Measurements from ENCODE around the gene PPFIBP1.
A peak's percentile ranks its signal among the peaks of the same experiment; 100 is the strongest.
"Not testable (repeated sequence)": the region's sequence is repeated elsewhere in the genome, so short reads cannot be mapped to it uniquely, and the experiment has no call there.

Gene PPFIBP1

DNA sequence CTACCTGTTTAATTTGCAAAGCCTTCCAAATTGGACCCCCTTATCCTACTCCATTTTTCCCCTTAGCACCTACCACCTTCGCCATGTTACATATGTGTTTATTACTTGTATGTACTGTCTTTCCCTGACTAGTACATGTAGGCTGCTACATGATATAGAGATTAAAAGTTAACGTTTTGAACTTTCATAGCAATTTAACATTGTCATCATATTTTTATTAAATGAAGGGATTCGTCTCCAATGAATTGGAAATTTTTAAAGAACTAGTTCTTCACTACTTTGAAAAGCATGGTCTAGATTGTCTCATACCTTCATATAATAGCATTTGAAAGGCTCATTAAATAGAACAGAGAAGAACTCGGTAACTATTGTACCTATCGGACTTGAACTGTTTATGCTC lies 107.4 kb downstream of the PPFIBP1 start:
- DNase-seq, result no peak

DNA sequence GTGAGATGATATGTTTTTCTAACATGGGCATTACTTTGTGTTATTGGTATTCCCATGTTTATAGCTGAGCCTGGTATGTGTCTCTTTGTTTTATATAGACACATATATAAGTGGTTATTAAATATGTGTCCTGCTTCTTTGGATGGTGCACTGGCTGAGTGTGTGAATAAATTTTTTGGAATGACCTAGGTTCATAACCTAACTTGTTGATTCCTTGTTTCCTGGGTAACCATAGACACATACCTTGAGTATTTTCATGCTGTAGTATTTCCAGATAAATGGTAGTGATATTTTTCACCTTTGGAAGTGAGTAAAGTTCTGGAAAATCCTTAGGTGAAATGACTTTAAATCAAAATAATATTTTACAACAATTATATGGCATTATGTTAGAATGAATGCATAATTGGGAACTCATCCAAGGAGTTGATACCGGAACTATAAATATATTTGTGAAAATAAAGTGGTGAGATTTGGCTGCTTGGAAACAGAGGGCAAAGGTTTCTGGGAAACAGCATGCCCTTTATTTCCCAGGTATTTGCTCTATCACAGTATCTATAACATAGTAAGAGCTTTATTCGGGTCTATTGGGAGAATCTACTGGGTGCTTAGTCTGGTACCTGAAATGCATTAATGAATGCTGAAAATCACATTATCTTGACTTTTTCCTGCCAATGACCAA lies 107.9 kb downstream of the PPFIBP1 start:
- no peak for DNase-seq

DNA sequence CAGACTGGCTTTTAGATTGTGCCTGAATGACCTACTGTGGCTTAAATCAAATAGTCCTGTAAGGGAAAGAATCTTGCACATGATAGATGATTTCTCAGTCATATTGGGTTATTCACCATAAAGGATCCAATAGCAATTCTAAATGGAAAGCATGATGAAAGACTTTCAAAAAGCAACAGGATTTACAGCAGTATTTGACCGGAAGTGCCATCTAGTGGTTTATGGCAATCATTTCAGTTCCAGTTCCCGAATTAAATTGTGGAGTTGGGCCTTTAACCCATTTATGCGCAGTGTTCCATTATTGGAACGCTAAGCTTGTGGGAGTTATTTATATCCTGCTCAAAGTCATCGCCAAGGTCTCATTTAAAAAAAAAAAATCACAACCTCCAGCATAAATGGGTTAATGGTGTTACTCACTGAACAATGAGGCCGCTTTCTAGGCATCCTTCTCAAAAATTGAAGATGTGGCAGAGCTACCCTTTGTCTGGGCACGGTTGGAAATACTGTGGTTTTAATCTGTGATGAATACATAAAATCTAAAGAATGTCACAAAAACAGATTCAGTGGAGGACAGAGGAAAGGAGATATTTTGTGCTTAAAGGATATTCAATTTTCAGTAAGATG lies 111.5 kb downstream of the PPFIBP1 start:
- DNase-seq, result no peak

DNA sequence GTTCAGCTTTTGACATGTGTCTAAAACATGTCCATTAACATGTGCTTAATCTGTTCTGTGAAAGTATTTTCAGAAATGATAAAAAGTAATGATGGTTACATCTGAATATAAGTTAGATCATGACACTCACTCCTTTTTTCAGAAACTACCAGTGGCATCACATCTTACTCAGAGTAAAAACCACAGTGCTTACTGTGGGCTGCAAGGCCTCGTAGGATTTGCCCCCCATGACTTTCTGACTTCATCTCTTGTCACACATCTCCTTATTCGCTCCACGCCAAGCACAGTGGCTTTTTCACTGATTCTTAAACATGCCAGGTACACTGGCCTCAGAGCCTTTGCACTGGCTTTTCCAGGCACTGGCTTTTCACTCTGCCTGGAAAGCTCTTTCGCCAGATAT lies 112.6 kb downstream of the PPFIBP1 start:
- not testable (repeated sequence) for DNase-seq

- DNase-seq, result no peak
Measured at GRCh38 chr12:27637524-27637923, 113.5 kb downstream of the PPFIBP1 start.

- no peak for DNase-seq
Measured at GRCh38 chr12:27639265-27639664, 115.3 kb downstream of the PPFIBP1 start.

- DNase-seq, result not testable (repeated sequence)
Measured at GRCh38 chr12:27640566-27641200, 116.7 kb downstream of the PPFIBP1 start.

DNA sequence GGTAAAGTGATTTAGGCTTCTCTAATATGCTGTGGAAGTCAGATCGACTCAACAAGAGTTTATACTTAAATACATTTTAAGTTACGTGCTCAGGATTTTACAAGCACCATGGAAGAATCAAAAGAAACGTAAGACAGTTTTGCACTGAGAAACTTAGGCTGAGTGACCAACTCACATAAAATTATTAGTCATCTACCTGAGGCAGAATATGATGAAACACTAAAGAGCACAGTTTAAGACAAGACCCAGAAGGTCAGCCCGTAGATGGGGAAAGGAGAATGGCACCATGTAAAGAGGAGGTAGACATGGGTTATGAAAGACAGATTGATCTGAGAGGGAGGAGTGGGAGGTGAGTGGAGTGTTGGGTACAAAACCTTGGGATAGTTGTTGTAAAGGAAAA lies 118.4 kb downstream of the PPFIBP1 start:
- DNase-seq, result not testable (repeated sequence)

DNA sequence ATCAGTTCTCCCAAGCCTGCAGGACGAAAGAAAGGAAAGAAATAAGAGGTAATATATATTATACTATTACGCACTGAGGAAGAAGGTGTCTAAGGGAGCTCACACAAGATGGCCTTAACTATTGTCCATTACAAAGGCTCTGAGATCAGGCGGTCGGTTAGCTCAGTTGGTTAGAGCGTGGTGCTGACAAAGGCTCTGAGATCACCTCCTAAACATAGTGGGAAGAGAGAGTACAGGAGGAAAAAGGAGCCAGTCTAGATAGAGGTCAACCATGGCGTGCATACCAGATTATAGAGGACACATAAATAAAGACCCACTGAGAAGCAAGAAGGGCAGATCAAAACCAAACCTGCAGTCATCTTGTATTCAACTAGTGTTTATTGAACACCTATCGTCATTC lies 118.9 kb downstream of the PPFIBP1 start:
- not testable (repeated sequence) for DNase-seq

GRCh38 chr12:27644158-27644845 lies 120.3 kb downstream of the PPFIBP1 start:
- DNase-seq, result no peak

DNA sequence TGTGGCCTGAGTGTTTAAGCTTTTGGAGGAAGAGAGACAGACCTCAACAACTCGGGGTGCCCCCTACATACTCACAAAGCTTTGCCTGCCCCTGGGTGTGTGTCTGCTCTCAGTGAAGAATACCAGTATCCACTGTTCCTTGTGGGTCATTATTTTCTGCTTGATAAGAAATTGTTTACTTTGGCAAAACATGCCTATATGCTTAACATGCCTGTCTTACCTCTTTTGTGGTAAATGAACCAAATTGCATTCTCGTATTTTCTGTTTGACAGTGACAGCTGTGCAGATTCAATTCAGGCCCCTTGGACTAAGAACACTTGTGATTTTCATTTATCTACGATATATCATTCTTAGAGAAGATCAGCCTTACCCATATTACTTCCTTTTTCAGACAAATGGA lies 121.7 kb downstream of the PPFIBP1 start:
- DNase-seq, result no peak

DNA sequence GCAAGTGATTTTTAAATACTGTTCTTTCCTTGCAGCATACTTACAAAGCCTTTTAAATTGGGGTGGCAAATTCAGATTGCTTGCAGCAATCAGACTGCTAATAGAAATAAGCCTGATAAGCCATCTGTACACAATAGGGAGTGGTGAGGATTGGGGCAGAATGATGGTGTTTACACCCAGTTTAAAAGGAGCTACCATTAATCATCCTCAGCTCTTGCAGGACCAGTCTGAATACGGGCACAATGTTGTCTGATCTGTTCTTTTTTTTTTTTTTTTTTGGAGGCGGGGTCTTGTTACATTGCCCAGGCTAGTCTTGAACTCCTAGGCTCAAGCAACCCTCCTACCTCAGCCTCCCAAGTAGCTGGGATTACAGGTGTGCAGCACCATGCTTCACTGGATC lies 122.1 kb downstream of the PPFIBP1 start:
- DNase-seq, result no peak

DNA sequence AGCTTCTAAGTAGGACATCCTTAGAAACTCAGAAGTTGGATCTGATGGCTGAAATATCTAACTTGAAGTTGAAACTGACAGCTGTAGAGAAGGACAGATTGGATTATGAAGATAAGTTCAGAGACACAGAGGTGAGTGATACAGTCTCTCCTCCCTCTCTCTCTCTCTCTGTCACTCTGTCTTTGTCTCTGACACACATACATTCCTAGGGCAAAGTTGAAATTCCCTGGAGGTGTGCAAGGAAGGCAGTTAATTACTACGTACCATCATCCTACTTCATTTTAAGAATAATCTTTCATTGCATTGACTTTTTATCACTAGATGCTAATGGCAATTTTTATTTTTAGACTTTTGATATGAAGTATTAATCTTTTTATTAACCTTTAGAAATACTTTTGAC lies 126.0 kb downstream of the PPFIBP1 start:
- no peak for DNase-seq

GRCh38 chr12:27651201-27651600 lies 127.2 kb downstream of the PPFIBP1 start:
- DNase-seq, result no peak

GRCh38 chr12:27652174-27652763 lies 128.3 kb downstream of the PPFIBP1 start:
- DNase-seq, result peak; percentile 20

- DNase-seq, result no peak
Measured at GRCh38 chr12:27653661-27654060, 129.7 kb downstream of the PPFIBP1 start.

GRCh38 chr12:27655476-27655875 lies 131.5 kb downstream of the PPFIBP1 start:
- not testable (repeated sequence) for DNase-seq

DNA sequence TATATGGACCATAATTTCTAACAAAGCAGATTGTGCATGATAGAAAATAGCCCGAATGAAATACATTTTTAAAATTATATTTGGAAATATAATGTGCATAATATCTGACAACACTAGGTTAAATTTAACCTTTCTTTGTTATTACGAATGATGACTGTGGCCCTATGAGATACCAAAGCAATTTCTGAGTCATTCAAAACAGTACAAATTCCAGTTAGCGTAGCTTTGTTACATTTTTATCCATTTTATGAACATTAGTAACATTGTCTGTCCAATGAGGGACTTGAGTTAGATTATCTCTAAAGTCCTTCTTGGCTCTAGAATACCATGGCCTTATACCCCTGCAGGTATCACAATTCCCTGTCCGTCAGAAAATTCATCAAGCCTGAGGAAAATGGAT lies 133.3 kb downstream of the PPFIBP1 start:
- no peak for DNase-seq

DNA sequence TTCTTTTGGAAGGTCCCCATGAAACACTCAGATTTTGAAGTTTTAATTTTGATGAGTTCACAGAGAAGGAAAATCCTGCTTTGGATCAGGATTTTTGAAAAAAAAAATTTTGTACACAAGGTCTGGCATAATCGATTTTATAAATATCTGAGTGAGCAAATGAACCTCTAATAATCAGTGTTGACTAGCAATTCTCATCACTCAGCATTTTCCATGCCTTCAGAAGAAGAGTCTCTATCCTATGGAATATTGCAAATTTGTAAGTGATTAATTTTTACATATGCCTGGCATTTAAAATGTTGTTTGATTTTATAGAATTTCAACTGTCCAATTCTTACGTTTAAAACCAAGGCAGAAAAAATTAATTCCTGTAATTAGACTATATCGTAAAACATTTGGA lies 141.7 kb downstream of the PPFIBP1 start:
- no peak for DNase-seq

DNA sequence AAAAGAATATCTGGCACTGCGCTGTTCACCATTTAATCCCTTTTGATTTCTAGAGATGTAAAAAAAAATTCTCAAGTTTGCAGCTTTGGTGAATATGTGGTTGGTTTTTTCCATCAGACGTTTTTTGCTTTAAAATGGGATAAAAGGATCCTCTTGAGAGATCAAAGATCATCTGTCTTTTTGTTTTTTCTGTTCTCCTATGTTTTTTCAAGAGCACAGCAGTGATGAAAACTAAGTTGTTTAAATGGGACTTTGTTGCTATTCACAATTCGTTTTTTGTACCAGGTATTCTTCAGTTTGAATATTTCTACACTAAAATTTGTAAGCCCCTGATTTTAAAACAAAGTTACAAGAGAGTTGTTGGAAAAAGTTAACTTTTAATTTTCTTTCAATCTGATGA lies 142.5 kb downstream of the PPFIBP1 start:
- DNase-seq, result no peak

- no peak for DNase-seq
Measured at GRCh38 chr12:27667540-27667939, 143.5 kb downstream of the PPFIBP1 start.

DNA sequence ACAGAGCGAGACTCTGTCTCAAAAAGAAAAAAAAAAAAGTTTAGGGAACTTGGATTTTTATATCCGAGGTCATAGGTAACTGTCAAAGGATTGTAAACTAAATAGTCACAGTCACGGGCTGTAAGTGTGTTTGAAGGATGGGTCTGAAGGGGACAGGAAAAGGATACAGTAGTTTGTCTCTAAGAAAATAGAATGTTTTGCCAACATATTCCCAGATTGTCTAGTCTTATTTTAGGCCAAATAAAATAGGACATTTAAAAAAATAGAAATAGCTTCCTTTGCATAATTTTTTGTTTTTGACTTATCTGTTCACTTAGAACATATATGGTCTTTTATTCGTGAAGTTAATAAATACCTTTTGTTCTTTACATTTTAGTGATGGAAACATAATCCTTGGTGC lies 148.0 kb downstream of the PPFIBP1 start:
- no peak for DNase-seq

GRCh38 chr12:27672643-27673042 lies 148.6 kb downstream of the PPFIBP1 start:
- DNase-seq, result no peak

Data from effector CD4-positive, alpha-beta T cell (primary cell).